Right ventricle myocardium superior (tissue), 1 donor: ENCODE measurements around the gene IFNA4. TPM values are rescaled to one million over a fixed set of nuclear protein-coding genes. Genes with fewer than 3 reads are reported as not detected.
"Not testable (repeated sequence)": the region's sequence is repeated elsewhere in the genome, so short reads cannot be mapped to it uniquely, and the experiment has no call there.

Experiments used
- ATAC-seq: fragments of 200-7000 bp; cut with Tn5 transposase; one replicate; pipeline ENCODE4 v1.9.1; 2020; ENCODE audit warnings: mild to moderate bottlenecking; ENCODE audit not compliant: poor library complexity
- DNase-seq: peaks from one replicate; pipeline ENCODE4 v3.0.0-alpha.2; 2020
- intact Hi-C: fragments of 100-400 bp; cut with DNase I; formaldehyde crosslinking; loops from one replicate; pipeline ENCODE4 v1.11.2; 2022
- long read RNA-seq: library from polyadenylated mRNA; unstranded; transcript quantifications from one replicate; pipeline ENCODE4 v2.0.0, GENCODE V29; 2021
- total RNA-seq: library from RNA; stranded (reverse); fragmentation: NEBNext Ultra II Directional; extraction: Animal tissue kit (Norgen Biotek cat#: 25700); gene quantifications from one replicate; pipeline ENCODE4 v1.2.1, GENCODE V29; 2021
- donor health status: DM: no; HTN: yes; CAD: no; lungs with severe emphysema.

Gene IFNA4
- not detected for total RNA-seq
- long read RNA-seq = 0 reads

DNA sequence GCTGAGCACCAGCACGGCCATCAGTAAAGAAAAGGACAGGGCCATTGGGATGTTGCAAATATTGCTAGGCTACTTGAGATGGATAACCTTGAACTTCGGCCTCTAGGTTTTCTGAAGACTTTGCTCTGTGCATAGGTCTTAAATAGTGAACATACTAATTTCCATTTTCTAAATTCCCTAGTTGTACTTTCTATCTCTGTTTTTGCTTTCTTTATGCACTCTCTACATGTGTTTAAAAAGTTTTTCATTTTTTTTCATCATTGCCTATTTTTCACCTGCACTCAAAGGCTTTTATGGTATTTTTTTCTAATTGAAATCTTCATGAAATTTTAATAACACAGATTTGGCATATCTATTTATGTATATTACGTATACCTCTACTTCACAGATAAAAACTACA is at the start of gene IFNA4:
TSS of gene IFNA4 (minus strand) at position 101 of the 400 bp plus-strand sequence. CDS start at position 45, 56 bp downstream.
- intact Hi-C loops, DNase-seq, ATAC-seq: not testable (repeated sequence)

DNA sequence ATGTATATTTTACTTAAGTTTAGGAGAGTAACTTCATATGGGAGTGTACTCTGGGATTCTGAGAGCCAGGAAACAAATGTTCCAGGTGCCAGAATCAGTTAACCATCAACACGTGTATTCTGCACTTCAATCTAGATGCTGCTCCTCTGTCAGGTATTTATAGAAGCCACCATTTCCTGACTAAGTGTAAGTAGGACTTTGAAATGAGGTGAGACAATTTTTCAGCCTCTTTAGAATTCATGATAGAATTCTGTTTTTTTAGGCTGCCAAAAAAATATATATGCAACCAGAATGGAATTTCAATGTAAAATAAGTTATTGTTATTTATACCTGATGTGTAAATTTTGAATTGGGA is 49.0 kb upstream of the IFNA4 start:
- ATAC-seq, intact Hi-C loops, DNase-seq: not testable (repeated sequence)

DNA sequence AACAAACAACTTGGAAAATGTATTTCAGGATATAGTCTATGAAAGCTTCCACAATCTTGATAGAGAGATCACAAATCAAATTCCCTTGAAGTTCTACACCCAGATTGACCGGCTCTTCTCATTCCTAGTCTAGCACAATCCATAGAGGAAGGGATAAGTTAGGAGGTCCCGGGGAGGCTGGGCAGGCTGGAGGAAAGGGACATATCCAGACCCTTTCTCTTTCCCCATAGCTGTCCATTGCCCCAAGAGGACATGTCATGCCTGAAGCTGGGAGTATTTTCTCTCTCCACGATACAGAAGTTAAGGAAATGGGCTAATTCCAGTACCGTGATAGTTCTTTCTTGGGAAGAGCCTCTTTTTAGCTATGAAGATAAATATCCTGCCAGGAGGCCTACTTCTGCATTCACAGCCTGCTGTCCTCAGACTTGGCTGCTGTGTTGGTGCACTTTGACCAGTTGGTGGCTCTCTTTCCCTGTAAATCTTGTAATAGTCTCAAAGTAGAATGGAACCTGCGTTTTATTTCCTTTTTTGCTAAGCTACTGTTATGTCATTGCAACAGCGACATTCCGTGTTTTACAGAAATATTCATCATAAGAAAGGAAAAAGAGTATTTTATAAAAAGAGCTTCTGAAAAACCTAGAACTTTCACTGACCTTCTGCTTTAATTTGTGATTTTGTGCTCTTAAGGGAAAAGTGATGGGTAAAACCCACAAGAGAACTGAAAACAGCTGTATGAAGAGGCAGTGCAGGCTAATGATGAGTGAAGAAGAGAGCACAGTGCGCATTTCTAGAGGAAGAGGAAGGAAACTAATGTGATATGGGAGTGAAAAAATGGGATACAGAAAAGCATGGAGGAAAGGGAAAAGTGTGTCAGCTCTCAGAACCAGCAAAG is 48.3 kb upstream of the IFNA4 start:
- intact Hi-C loops = not testable (repeated sequence)
- DNase-seq (peak; percentile 45), ATAC-seq (peak; percentile 61)

DNA sequence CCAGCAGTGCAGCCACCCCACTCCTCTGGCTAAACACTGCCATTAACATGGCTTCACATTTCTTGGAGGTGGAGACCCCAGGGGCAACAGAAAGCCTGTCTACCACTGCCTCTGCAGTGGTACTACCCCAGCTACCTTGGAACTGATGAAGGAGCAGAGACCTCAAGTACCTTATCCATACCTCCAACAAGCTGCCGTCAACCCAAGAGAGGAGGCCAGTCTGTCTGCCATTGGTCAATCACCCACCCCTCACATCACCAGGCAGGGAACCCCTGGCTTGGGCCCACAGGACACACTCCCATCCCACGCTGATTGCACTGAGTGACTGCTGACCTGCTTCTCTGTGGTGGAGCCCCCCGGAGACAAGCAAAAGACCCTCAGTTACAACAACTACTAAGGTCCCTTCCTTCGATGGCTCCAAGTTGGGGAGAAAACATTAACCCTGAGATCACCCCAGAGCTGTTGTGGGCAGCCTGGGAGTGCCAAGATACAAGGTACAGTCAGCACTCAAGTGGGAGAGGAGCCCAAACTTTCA is 46.8 kb upstream of the IFNA4 start:
- intact Hi-C loops = no loop called here
- DNase-seq = no peak
- ATAC-seq = no peak

DNA sequence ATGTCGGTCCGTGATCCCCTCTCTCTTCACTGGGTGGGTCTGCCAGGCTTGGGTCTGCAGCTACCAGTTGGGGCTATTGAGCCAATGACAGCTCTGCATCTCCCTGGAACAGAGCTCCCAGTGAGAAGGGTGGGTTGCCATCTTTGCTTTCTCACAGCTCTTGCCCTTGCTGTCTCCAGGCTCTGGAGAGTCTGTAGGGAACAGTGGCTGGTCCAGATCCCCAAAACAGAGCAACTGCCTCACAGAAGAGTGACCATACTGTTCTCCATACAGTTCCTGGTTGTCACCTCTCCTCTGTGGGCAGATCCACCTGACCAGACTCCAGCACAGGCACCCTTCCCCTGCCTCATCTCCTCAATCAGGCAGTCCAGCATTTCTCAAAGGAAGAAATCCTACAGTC is 45.9 kb upstream of the IFNA4 start:
- DNase-seq = no peak
- intact Hi-C loops = no loop called here
- ATAC-seq = no peak

DNA sequence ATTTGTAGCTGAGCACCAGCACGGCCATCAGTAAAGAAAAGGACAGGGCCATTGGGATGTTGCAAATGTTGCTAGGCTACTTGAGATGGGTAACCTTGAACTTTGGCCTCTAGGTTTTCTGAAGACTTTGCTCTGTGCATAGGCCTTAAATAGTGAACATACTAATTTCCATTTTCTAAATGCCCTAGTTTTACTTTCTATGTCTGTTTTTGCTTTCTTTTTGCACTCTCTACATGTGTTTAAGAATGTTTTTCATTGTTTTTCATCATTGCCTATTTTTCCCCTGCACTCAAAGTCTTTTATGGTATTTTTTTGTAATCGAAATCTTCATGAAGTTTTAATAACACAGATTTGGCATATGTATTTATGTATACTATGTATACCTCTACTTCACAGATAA is 40.7 kb upstream of the IFNA4 start, which contains the start of gene IFNA17:
TSS of gene IFNA17 (minus strand) at position 101 of the 400 bp plus-strand sequence. CDS start at position 52, 49 bp downstream.
- no peak for DNase-seq
- no peak for ATAC-seq
- intact Hi-C loops = no loop called here

DNA sequence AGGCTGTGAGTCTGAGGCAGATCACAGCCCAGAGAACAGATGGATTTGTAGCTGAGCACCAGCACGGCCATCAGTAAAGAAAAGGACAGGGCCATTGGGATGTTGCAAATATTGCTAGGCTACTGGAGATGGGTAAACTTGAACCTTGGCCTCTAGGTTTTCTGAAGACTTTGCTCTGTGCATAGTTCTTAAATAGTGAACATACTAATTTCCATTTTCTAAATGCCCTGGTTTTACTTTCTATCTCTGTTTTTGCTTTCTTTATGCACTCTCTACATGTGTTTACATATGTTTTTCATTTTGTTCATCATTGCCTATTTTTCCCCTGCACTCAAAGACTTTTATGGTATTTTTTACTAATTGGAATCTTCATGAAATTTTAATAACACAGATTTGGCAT is 29.8 kb upstream of the IFNA4 start, which contains the start of gene IFNA16:
TSS of gene IFNA16 (minus strand) at position 101 of the 400 bp plus-strand sequence. CDS start at position 95, 6 bp downstream.
- DNase-seq, ATAC-seq, intact Hi-C loops: not testable (repeated sequence)

DNA sequence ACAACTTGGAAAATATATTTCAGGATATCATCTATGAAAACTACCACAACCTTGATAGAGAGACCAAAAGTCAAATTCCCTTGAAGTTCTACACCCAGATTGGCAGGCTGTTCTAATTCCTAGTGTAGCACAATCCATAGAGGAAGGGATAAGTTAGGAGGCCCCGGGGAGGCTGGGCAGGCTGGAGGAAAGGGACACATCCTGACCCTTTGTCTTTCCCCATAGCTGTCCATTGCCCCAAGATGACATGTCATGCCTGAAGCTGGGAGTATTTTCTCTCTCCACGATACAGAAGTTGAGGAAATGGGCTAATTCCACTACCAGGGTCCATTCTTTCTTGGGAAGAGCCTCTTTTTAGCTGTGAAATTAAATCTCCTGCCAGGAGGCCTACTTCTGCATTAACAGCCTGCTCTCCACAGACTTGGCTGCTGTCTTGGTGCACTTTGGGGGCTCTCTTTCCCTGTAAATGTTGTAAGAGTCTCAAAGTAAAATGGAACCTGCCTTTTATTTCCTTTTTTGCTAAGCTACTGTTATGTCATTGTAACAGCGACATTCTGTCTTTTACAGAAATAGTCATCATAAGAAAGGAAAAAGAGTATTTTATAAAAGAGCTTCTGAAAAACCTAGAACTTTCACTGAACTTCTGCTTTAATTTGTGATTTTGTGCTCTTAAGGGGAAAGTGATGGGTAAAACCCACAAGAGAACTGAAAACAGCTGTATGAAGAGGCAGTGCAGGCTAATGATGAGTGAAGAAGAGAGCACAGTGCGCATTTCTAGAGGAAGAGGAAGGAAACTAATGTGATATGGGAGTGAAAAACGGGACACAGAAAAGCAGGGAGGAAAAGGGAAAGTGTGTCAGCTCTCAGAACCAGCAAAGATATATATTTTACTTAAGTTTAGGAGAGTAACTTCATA is 26.3 kb upstream of the IFNA4 start:
- ATAC-seq, DNase-seq, intact Hi-C loops: not testable (repeated sequence)

DNA sequence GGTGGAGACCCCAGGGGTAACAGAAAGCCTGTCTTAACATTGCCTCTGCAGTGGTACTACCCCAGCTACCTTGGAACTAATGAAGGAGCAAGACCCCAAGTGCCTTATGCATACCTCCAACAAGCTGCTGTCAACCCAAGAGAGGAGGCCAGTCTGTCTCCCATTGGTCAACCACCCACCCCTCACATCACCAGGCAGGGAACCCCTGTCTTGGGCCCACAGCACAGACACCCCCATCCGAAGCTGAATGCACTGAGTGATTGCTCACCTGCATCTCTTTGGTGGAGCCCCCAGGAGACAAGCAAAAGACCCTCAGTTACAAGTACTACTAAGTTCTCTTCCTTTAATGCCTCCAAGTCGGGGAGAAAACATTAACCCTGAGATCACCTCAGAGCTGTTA is 24.8 kb upstream of the IFNA4 start:
- DNase-seq, ATAC-seq, intact Hi-C loops: not testable (repeated sequence)

DNA sequence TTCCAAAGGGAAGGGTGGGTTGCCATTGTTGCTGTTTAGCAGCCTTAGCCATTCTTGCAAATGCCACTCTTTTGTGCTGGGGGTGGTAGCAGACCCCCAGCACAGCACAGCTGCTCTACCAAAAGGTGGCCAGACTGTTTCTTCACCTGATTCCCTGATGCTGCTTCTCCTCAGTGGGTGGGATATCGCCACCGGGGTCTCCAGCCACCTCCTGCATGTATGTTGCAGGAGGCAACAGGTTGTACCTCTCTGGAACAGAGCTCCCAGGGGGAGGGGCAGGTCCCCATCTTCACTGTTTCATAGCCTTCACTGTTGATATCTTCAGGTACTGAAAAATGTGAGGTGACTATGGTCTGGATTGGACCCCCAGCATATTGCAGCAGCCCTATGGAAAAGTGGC is 23.4 kb upstream of the IFNA4 start:
- ATAC-seq, DNase-seq, intact Hi-C loops: not testable (repeated sequence)

DNA sequence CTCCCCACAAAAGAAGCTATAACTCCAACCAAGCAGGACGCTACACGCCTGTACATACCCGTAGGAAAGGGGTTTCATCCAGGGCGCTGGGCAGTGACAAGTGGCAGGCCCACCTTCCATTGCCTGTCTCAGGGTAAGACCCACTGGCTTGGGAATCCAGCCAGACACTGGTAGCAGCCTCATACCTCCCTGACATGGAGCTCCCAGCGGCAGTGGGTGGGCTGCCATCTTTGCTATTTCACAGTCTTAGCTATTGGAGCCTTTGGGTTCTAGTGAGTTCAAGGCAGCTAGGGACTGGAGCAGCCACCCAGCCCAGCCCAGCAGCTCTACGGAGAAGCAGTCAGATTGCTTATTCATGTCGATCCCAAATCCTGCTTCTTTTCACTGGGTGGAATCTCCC is 22.9 kb upstream of the IFNA4 start:
- intact Hi-C loops = no loop called here
- ATAC-seq (no peak), DNase-seq (no peak)

DNA sequence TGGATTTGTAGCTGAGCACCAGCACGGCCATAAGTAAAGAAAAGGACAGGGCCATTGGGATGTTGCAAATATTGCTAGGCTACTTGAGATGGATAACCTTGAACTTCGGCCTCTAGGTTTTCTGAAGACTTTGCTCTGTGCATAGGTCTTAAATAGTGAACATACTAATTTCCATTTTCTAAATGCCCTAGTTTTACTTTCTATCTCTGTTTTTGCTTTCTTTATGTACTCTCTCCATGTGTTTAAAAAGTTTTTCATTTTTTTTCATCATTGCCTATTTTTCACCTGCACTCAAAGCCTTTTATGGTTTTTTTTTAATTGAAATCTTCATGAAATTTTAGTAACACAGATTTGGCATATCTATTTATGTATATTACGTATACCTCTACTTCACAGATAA is 19.7 kb upstream of the IFNA4 start, which contains the start of gene IFNA10:
TSS of gene IFNA10 (minus strand) at position 101 of the 400 bp plus-strand sequence. CDS start at position 55, 46 bp downstream.
- intact Hi-C loops, ATAC-seq, DNase-seq: not testable (repeated sequence)

DNA sequence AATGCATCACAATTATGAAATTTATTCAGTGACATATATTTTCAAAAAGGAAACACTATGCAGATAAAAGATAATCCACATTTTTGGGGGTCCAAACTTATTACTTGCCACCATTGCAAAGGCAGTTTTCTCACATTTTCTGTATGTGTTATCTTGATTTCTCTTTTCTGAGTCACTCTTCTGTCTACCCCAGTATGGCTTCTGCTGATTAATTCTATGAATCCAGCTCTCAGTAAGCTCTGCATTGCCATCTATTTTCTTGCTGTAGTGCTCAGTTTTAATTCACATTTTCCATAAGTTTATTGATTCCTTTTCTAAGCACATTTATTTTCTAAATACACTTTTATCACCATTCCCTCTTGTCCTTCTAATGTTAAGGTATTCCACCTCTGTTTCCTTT is 17.8 kb upstream of the IFNA4 start:
- no peak for ATAC-seq
- intact Hi-C loops = no loop called here
- no peak for DNase-seq

DNA sequence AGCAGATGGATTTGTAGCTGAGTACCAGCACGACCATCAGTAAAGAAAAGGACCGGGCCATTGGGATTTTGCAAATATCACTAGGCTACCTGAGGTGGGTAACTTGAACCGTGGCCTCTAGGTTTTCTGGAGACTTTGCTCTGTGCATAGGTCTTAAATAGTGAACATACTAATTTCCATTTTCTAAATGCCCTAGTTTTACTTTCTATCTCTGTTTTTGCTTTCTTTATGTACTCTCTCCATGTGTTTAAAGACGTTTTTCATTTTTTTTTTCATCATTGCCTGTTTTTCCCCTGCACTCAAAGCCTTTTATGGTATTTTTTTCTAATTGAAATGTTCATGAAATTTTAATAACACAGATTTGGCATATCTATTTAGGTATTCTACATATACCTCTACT is 14.7 kb upstream of the IFNA4 start, which contains the start of gene IFNA7:
TSS of gene IFNA7 (minus strand) at position 101 of the 400 bp plus-strand sequence. CDS start at position 61, 40 bp downstream.
- ATAC-seq, DNase-seq, intact Hi-C loops: not testable (repeated sequence)

DNA sequence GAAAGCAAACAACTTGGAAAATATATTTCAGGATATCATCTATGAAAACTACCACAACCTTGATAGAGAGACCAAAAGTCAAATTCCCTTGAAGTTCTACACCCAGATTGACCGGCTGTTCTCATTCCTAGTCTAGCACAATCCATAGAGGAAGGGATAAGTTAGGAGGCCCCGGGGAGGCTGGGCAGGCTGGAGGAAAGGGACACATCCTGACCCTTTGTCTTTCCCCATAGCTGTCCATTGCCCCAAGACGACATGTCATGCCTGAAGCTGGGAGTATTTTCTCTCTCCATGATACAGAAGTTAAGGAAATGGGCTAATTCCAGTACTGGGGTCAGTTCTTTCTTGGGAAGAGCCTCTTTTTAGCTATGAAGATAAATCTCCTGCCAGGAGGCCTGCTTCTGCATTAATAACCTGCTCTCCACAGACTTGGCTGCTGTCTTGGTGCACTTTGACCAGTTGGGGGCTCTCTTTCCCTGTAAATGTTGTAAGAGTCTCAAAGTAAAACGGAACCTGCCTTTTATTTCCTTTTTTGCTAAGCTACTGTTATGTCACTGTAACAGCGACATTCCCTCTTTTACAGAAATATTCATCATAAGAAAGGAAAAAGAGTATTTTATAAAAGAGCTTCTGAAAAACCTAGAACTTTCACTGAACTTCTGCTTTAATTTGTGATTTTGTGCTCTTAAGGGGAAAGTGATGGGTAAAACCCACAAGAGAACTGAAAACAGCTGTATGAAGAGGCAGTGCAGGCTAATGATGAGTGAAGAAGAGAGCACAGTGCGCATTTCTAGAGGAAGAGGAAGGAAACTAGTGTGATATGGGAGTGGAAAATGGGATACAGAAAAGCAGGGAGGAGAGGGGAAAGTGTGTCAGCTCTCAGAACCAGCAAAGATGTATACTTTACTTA is 7.7 kb upstream of the IFNA4 start:
- ATAC-seq = peak; percentile 71
- intact Hi-C loops, DNase-seq: not testable (repeated sequence)

DNA sequence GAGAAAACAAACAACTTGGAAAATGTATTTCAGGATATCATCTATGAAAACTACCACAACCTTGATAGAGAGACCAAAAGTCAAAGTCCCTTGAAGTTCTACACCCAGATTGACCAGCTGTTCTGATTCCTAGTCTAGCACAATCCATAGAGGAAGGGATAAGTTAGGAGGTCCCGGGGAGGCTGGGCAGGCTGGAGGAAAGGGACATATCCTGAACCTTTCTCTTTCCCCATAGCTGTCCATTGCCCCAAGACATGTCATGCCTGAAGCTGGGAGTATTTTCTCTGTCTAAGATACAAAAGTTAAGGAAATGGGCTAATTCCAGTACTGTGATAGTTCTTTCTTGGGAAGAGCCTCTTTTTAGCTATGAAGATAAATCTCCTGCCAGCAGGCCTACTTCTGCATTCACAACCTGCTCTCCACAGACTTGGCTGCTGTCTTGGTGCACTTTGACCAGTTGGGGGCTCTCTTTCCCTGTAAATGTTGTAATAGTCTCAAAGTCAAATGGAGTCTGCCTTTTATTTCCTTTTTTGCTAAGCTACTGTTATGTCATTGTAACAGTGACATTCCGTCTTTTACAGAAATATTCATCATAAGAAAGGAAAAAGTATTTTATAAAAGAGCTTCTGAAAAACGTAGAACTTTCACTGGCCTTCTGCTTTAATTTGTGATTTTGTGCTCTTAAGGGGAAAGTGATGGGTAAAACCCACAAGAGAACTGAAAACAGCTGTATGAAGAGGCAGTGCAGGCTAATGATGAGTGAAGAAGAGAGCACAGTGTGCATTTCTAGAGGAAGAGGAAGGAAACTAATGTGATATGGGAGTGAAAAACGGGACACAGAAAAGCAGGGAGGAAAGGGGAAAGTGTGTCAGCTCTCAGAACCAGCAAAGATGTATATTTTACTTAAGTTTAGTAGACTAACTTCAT is 4.3 kb downstream of the IFNA4 start:
- ATAC-seq, DNase-seq, intact Hi-C loops: not testable (repeated sequence)
